Stomach (tissue), 9 donors: ENCODE results near the gene PKNOX2. TPM values are rescaled to one million over a fixed set of nuclear protein-coding genes. Genes with fewer than 3 reads are reported as not detected.

Experiments used
- DNase-seq, 2 donors: peaks; one replicate each; pipeline versions ENCODE4 v3.0.0 to v3.0.0-alpha.2; 2013 to 2019
- H3K27ac ChIP-seq, 5 donors: fragments of 200-600 bp in 4 of 5; sonication (generic) in 4 of 5; one replicate each; pipeline ENCODE4 v1.5.1; 2013 to 2019; ENCODE audit warnings: mild to moderate bottlenecking in 1 of 5, moderate library complexity in 1 of 5
- H3K27me3 ChIP-seq, 3 donors: fragments of 200-600 bp; sonication (generic); one replicate each; pipeline ENCODE4 v1.5.1; 2017 to 2019; ENCODE audit warnings: mixed run types in 1 of 3
- H3K36me3 ChIP-seq, 4 donors: fragments of 200-600 bp; sonication (generic); 1 replicate in 3 of 4; 2 replicates in 1 of 4; pipeline ENCODE4 v1.5.1; 2016 to 2019
- H3K4me1 ChIP-seq, 4 donors: fragments of 200-600 bp; sonication (generic); one replicate each; pipeline ENCODE4 v1.5.1; 2016 to 2019
- H3K4me3 ChIP-seq, 4 donors: fragments of 200-600 bp; sonication (generic) in 3 of 4; one replicate each; pipeline ENCODE4 v1.5.1; 2016 to 2019; ENCODE audit warnings: mild to moderate bottlenecking in 1 of 4
- H3K9me3 ChIP-seq, 4 donors: fragments of 200-600 bp; sonication (generic); one replicate each; pipeline ENCODE4 v1.5.1; 2016 to 2019
- CTCF ChIP-seq, 7 experiments: fragments of 450-650 bp in 4 of 7; fragments of 200-600 bp in 3 of 7; sonication (generic) in 3 of 7; IDR thresholded peaks; one replicate each; pipeline ENCODE4 v1.5.1; 2016 to 2019; ENCODE audit warnings: antibody characterized with exemption in 7 of 7, control low read depth in 2 of 7, mild to moderate bottlenecking in 1 of 7
- EP300 ChIP-seq: sonication (generic); formaldehyde crosslinking; IDR thresholded peaks from one replicate; pipeline ENCODE4 v1.6.1; 2017; ENCODE audit warnings: antibody characterized with exemption
- POLR2A ChIP-seq, 4 donors: fragments of 450-650 bp; IDR thresholded peaks; one replicate each; pipeline ENCODE4 v1.6.1; 2016; ENCODE audit warnings: antibody characterized with exemption in 4 of 4, control low read depth in 2 of 4, mild to moderate bottlenecking in 1 of 4, moderate library complexity in 1 of 4
- POLR2AphosphoS5 ChIP-seq, 3 donors: sonication (generic); formaldehyde crosslinking; IDR thresholded peaks; one replicate each; pipeline ENCODE4 v1.6.1; 2016; ENCODE audit warnings: antibody characterized with exemption in 3 of 3
- WGBS, 5 donors: extraction: QIAGEN DNeasy Blood & Tissue Kit in 3 of 5; methylation state at CpG; one replicate each; pipeline versions ENCODE4 v1.1.5 to v1.1.7; 2013 to 2018; 5-methylcytosine and 5-hydroxymethylcytosine counted together
- intact Hi-C: fragments of 100-400 bp; cut with DNase I; formaldehyde crosslinking; loops from one replicate; pipeline ENCODE4 v1.15.1; 2023; ENCODE audit warnings: low total_unique reads
- polyA plus RNA-seq, 3 donors: library from polyadenylated mRNA; stranded (reverse); fragments of 200-250 nt; gene quantifications; one replicate each; pipeline ENCODE4 v1.2.3, GENCODE V29; 2013
- total RNA-seq, 5 donors: library from RNA; depleted of rRNA; stranded (reverse); fragments of >200 nt; gene quantifications; one replicate each; pipeline versions ENCODE4 v1.1.0 to v1.2.3, GENCODE V29; 2014 to 2016
- donor health status: healthy with polysubstance abuse.
- donor health status: Bipolar disorder and iron deficiency.
- donor health status: healthy.

Gene PKNOX2
- total and polyA plus RNA-seq, 8 donors = 0.83 to 4.9 (median 2.3) TPM; not detected in 1

GRCh38 chr11:125455851-125456250 lies 291.3 kb downstream of the PKNOX2 start:
- WGBS, 5 donors = 87 to 92% (median 90%) methylated on average over 13 of the region's 13 CpGs
- DNase-seq = no peak
- Histone ChIP-seq H3K27me3 (no peaks in the 10 kb centered on the region), H3K36me3 (peaks cover 0 to 30% (median 6%) of the 10 kb centered on the region in 4 donors), H3K27ac (no peak overlapping the region), H3K9me3 (no peaks in the 10 kb centered on the region), H3K4me3 (no peak overlapping the region), H3K4me1 (peaks cover 7 to 25% (median 15%) of the 10 kb centered on the region in 4 donors)
- intact Hi-C loops = no loop called here
- no peak for TF ChIP-seq POLR2AphosphoS5 (IDR thresholded peaks at IDR 0.05)
- TF ChIP-seq CTCF (IDR thresholded peaks at IDR 0.05) = no peak
- no peak for TF ChIP-seq POLR2A (IDR thresholded peaks at IDR 0.05)

DNA sequence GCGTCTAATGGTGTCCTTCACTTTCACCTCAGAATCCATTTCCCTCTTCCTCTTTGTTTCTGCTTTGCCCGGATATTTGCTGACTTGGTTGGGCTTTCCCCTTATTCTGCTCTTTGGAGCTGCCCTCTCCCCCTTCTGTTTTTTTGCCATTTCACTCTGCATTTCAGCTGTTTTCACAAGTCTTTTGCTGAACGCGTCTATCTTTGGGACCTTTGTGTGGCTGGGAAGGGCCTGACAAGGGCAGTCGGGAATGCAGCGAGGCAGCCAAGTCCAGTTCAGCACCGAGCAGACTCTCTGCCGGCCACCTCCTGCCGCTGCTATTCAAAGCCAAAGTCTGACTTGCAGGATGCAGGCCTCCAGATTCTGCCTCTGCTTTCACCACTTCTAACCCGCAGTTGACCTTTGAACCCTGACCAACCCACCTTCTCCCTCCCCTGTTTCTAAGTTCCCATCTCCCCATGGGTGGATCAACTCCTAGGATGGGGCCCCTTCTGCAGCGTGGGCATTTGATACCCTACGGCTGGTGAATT lies 293.3 kb downstream of the PKNOX2 start:
- H3K27me3 ChIP-seq = no peaks in the 10 kb centered on the region
- intact Hi-C loops = no loop called here
- WGBS, 5 donors = 23 to 41% (median 31%) methylated on average over 12 of the region's 12 CpGs
- H3K4me3 ChIP-seq = no peak overlapping the region
- peak in 1 of 2 donors; percentile 75 for DNase-seq
- peaks cover 0 to 37% (median 6%) of the 10 kb centered on the region in 4 donors for H3K36me3 ChIP-seq
- no peaks in the 10 kb centered on the region for H3K9me3 ChIP-seq
- peaks cover 0 to 8% (median 1%) of the 10 kb centered on the region in 4 donors for H3K4me1 ChIP-seq
- no peak overlapping the region for H3K27ac ChIP-seq
- TF ChIP-seq POLR2AphosphoS5 (IDR thresholded peaks at IDR 0.05) = no peak
- no peak for TF ChIP-seq EP300
- TF ChIP-seq POLR2A (IDR thresholded peaks at IDR 0.05) = no peak
- no peak for TF ChIP-seq CTCF (IDR thresholded peaks at IDR 0.05)

- H3K9me3 ChIP-seq = no peaks in the 10 kb centered on the region
- peaks cover 0 to 30% (median 4%) of the 10 kb centered on the region in 4 donors for H3K36me3 ChIP-seq
- TF ChIP-seq CTCF (IDR thresholded peaks at IDR 0.05) (no peak), POLR2A (IDR thresholded peaks at IDR 0.05) (no peak), POLR2AphosphoS5 (IDR thresholded peaks at IDR 0.05) (no peak), EP300 (no peak)
- no peak overlapping the region for H3K27ac ChIP-seq
- no peak for DNase-seq
- 79 to 88% (median 84%) methylated on average over 6 of the region's 6 CpGs for WGBS, 5 donors
- intact Hi-C loops = no loop called here
- H3K4me1 ChIP-seq = peaks cover 0 to 8% (median 0%) of the 10 kb centered on the region in 4 donors
- H3K27me3 ChIP-seq = no peaks in the 10 kb centered on the region
- H3K4me3 ChIP-seq = no peak overlapping the region
These were observed 295.7 kb downstream of the PKNOX2 start for GRCh38 chr11:125460275-125460674.

DNA sequence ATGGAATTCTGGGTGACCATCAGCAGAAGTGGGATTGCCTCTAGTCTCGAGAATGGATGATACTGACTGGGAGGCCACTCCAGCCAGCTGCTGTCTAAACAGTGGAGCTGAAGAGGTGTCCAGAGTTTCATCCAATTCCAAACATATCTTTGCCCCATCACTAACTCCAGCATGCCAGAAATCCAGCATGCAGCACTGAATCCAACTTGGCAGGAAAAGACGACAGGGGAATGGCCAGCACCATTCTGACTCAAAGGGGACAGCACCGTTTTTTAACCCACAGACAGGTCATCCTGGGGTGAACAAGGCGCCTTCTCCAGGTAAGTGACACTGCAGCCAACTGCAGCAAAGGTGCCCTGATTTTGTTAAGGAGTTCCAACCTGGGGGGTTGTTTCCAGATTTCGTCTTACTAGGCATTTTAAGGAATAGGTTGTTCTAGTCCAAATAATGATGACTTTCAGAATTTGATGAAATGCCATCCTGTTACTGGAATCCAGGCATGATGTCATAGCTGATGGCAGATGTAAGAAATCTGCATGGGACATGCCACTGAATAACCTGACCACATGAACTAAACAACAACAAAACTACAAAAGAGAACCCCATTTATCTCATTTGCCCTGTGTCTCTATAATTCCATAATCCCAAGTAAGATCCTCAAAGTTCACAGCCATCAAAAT lies 299.2 kb downstream of the PKNOX2 start:
- no peak for TF ChIP-seq POLR2AphosphoS5 (IDR thresholded peaks at IDR 0.05)
- no peak for TF ChIP-seq CTCF (IDR thresholded peaks at IDR 0.05)
- TF ChIP-seq EP300 = no peak
- TF ChIP-seq POLR2A (IDR thresholded peaks at IDR 0.05) = no peak
- H3K9me3 ChIP-seq = no peaks in the 10 kb centered on the region
- no peak for DNase-seq
- no peak overlapping the region for H3K4me3 ChIP-seq
- intact Hi-C loops = no loop called here
- 74 to 79% (median 77%) methylated on average over 5 of the region's 5 CpGs for WGBS, 5 donors
- no peak overlapping the region for H3K27ac ChIP-seq
- no peaks in the 10 kb centered on the region for H3K4me1 ChIP-seq
- H3K36me3 ChIP-seq = peaks cover 0 to 20% (median 4%) of the 10 kb centered on the region in 4 donors
- no peaks in the 10 kb centered on the region for H3K27me3 ChIP-seq
